ENCODE data around the gene ST6GALNAC2.

Gene ST6GALNAC2

GRCh38 chr17:76599694-76600460 lies 14.2 kb upstream of the ST6GALNAC2 start:
- no peak for DNase-seq

GRCh38 chr17:76598004-76598439 lies 12.4 kb upstream of the ST6GALNAC2 start:
- no peak for DNase-seq

- DNase-seq = no peak
These were observed 11.7 kb upstream of the ST6GALNAC2 start for GRCh38 chr17:76597156-76598003.

- no peak for DNase-seq
These were observed 9.0 kb upstream of the ST6GALNAC2 start for GRCh38 chr17:76594690-76595089.

- DNase-seq = no peak
These were observed 8.3 kb upstream of the ST6GALNAC2 start for GRCh38 chr17:76593959-76594358.

GRCh38 chr17:76593384-76593826 lies 7.7 kb upstream of the ST6GALNAC2 start:
- no peak for DNase-seq

GRCh38 chr17:76588182-76588581 lies 2.5 kb upstream of the ST6GALNAC2 start:
- no peak for DNase-seq

GRCh38 chr17:76586741-76587487 lies 1.3 kb upstream of the ST6GALNAC2 start:
- no peak for DNase-seq

- no peak for DNase-seq
These were observed 519 bp downstream of the ST6GALNAC2 start for GRCh38 chr17:76585033-76585648.

- no peak for DNase-seq
These were observed 1.1 kb downstream of the ST6GALNAC2 start for GRCh38 chr17:76584427-76585032.

- no peak for DNase-seq
These were observed 3.0 kb downstream of the ST6GALNAC2 start for GRCh38 chr17:76582660-76583059.

GRCh38 chr17:76581515-76581914 lies 4.1 kb downstream of the ST6GALNAC2 start:
- no peak for DNase-seq

GRCh38 chr17:76579281-76579680 lies 6.4 kb downstream of the ST6GALNAC2 start:
- no peak for DNase-seq

GRCh38 chr17:76578376-76578775 lies 7.3 kb downstream of the ST6GALNAC2 start:
- DNase-seq = no peak

- no peak for DNase-seq
These were observed 7.8 kb downstream of the ST6GALNAC2 start for GRCh38 chr17:76577876-76578275.

GRCh38 chr17:76576189-76576588 lies 9.5 kb downstream of the ST6GALNAC2 start:
- DNase-seq = no peak

- no peak for DNase-seq
These were observed 10.1 kb downstream of the ST6GALNAC2 start for GRCh38 chr17:76575570-76575969.

- DNase-seq = no peak
These were observed 11.5 kb downstream of the ST6GALNAC2 start for GRCh38 chr17:76574166-76574565.

- no peak for DNase-seq
These were observed 12.6 kb downstream of the ST6GALNAC2 start for GRCh38 chr17:76573096-76573495.

GRCh38 chr17:76572201-76572910 lies 13.3 kb downstream of the ST6GALNAC2 start:
- DNase-seq = no peak

GRCh38 chr17:76570877-76571471 lies 14.7 kb downstream of the ST6GALNAC2 start:
- no peak for DNase-seq
